Stimulated activated CD8-positive, alpha-beta memory T cell treated with anti-CD3 and anti-CD28 coated beads, Interleukin-7, amount 100 ng/mL, for 24 hours (primary cell): ENCODE measurements around the gene TOX2.

Source experiments
- DNase-seq: peaks from one replicate; pipeline ENCODE4 v3.0.0-alpha.2; 2020; ENCODE audit warnings: low read depth

Gene TOX2

GRCh38 chr20:43940518-43941225, 26.0 kb downstream of the TOX2 start:
- no peak for DNase-seq

- no peak for DNase-seq
Observed at GRCh38 chr20:43941476-43942200, 27.0 kb downstream of the TOX2 start.

GRCh38 chr20:43942201-43942590, 27.5 kb downstream of the TOX2 start:
- no peak for DNase-seq

GRCh38 chr20:43942667-43943285, 28.1 kb downstream of the TOX2 start:
- no peak for DNase-seq

- no peak for DNase-seq
Observed at GRCh38 chr20:43943725-43944124, 29.1 kb downstream of the TOX2 start.

GRCh38 chr20:43944653-43945235, 30.1 kb downstream of the TOX2 start:
- no peak for DNase-seq

- no peak for DNase-seq
Observed at GRCh38 chr20:43945391-43946205, 30.9 kb downstream of the TOX2 start.

- DNase-seq = no peak
Observed at GRCh38 chr20:43946206-43946491, 31.5 kb downstream of the TOX2 start.

GRCh38 chr20:43946659-43947315, 32.1 kb downstream of the TOX2 start:
- DNase-seq = no peak

- DNase-seq = no peak
Observed at GRCh38 chr20:43947316-43947710, 32.7 kb downstream of the TOX2 start.

GRCh38 chr20:43948455-43948854, 33.8 kb downstream of the TOX2 start:
- DNase-seq = no peak

- DNase-seq = no peak
Observed at GRCh38 chr20:43949248-43949647, 34.6 kb downstream of the TOX2 start.

- DNase-seq = peak; percentile 36
Observed at GRCh38 chr20:43949741-43950618, 35.3 kb downstream of the TOX2 start.

- DNase-seq = no peak
Observed at GRCh38 chr20:43953919-43954592, 39.4 kb downstream of the TOX2 start.

GRCh38 chr20:43954704-43955061, 40.0 kb downstream of the TOX2 start:
- DNase-seq = no peak

GRCh38 chr20:43955062-43955749, 40.6 kb downstream of the TOX2 start:
- no peak for DNase-seq

- no peak for DNase-seq
Observed at GRCh38 chr20:43955750-43956191, 41.1 kb downstream of the TOX2 start.

GRCh38 chr20:43957392-43957791, 42.7 kb downstream of the TOX2 start:
- no peak for DNase-seq

GRCh38 chr20:43958626-43959025, 44.0 kb downstream of the TOX2 start:
- no peak for DNase-seq
